NB4 (cell line): ENCODE measurements around the gene DNAH17.

ENCODE experiments used
- CTCF ChIP-seq: IDR thresholded peaks from one replicate; pipeline ENCODE4 v1.5.1; 2012; ENCODE audit warnings: low read depth, low read length
- MYC ChIP-seq: IDR thresholded peaks from 2 replicates; pipeline ENCODE4 v1.6.1; 2011; ENCODE audit warnings: low read depth, low read length
- POLR2A ChIP-seq: IDR thresholded peaks from 2 replicates; pipeline ENCODE4 v1.6.1; 2011; ENCODE audit warnings: mild to moderate bottlenecking; ENCODE audit not compliant: insufficient read length; ENCODE audit errors: extremely low read depth

DNA sequence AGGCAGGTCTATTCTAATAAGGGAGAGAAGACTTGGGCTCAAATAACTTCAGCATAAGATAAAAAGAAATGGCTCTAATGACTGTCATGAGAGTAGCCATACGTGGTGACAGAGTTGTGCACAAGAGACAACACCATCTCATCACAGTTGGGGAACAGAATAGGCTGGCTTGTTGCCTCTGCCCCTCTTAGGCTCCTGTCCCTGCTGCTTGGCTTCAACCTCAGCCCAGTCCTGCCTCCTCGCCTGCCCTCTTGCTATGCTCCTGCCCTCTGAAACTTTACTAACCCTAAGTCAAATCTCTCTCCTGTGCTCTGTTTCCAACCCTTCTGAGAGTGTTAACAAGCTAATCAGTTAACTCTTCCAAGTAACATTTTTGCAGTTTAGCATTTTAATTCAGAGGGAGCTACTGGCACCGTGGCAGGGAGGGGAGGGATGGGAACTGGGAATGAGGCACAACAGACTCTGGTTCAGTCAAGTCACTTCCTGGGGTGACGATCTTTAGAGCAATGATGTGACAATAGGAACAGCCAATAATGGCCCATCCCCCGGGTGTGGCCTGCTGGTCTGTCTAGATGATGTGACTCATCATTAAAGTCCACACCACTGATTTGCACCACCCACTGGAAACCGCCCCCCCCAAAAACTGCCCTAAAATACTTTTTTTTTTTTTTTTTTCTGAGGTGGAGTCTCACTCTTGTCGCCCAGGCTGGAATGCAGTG is 35.5 kb downstream of the DNAH17 start:
- TF ChIP-seq MYC (no peak), CTCF (no peak), POLR2A (no peak)
